Epithelial cell of prostate (primary cell): ENCODE data around the gene RAP1GAP2.

Experiments used
- DNase-seq: peaks from one replicate; pipeline ENCODE4 v3.0.0-alpha.2; 2011; ENCODE audit warnings: low read depth, low spot score
- H3K27ac ChIP-seq: fragments of 450-650 bp; 2 replicates; pipeline ENCODE4 v1.5.1; 2017; ENCODE audit warnings: mild to moderate bottlenecking

The RAP1GAP2 gene

GRCh38 chr17:2933606-2934005 lies 137.4 kb downstream of the RAP1GAP2 start:
- no peak for DNase-seq

GRCh38 chr17:2935632-2936031 lies 139.4 kb downstream of the RAP1GAP2 start:
- no peak for DNase-seq
- H3K27ac ChIP-seq = no peak overlapping the region

More at GRCh38 chr17:2933606-2934005, 137.4 kb downstream of the RAP1GAP2 start:
- H3K27ac ChIP-seq = no peak overlapping the region

GRCh38 chr17:2936351-2936750 lies 140.1 kb downstream of the RAP1GAP2 start:
- H3K27ac ChIP-seq = no peak overlapping the region
- DNase-seq = no peak

- no peak overlapping the region for H3K27ac ChIP-seq
- DNase-seq = no peak
Observed at GRCh38 chr17:2936771-2937321, 140.6 kb downstream of the RAP1GAP2 start.

DNA sequence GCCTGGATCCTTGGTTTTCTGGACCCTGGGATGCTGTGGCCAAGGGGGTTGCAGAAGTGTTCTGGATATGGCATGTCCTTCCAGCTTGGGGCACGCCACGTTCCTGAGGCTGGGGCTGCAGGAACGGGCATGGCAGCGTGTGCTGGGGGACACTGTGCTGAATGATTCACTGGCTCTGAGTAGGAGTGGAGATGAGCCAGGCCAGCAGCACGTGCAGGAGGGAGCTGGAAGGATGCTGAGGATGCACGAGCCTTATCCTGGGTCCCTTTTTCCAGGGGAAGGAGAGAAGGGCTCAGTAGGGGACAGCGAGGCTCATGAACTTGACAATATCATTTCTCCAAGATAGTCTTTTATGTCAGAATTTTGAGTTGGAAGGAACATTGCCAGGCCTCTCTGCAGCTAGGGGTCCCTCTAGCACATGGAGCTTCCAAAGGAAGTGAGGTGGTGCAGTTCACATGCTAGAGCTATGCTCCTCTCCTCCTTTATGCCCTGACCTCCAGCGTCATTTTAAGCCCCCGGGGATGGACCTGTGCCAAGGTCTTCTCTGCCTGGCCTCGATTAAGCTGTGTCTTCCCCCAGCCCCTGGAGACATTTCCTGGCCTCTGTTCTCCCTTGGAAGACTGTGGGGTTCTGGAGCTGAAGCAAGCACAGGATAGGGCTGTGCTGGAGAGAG lies 141.2 kb downstream of the RAP1GAP2 start:
- no peak overlapping the region for H3K27ac ChIP-seq
- no peak for DNase-seq

- DNase-seq = no peak
- no peak overlapping the region for H3K27ac ChIP-seq
Observed at GRCh38 chr17:2939714-2940351, 143.6 kb downstream of the RAP1GAP2 start.

DNA sequence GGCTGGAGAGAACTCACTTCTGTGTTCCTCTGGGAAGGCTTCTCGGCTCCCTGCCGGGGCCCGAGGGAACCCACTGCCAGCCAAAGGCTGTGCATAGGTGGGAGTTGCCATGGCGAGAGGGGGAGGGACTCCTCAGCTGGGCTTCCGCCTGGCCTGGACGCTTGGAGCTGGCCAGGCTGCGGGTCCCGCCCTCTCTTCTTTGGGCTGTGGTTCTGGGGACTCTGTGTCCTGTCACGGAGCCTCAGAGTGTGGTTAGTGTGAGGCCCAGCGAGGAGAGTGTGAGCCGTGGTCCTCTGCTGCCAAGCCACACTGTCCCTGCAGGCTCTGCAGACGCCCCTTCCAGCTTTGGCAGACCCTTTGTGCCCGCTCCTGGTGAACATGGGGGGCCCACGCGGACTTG lies 144.1 kb downstream of the RAP1GAP2 start:
- H3K27ac ChIP-seq = no peak overlapping the region
- DNase-seq = no peak

- no peak overlapping the region for H3K27ac ChIP-seq
- no peak for DNase-seq
Observed at GRCh38 chr17:2943981-2944380, 147.7 kb downstream of the RAP1GAP2 start.

DNA sequence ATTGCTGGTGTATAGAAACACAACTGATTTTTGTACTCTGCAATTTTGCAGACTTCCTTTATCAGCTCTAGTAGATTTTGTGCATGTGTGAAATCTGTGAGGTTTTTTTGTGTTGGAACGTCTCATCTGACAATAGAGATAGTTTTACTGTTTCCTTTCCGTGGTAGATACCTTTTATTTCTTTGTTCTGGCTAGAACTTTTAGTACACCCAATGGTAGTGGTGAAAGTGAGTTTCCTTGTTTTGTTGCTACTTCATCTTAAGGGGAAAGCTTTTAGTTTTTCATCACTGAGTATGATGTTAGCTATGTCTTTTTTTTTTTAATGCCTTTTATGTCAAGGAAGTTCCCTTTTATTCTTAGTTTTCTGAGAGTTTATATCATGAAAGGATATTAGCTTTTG lies 149.1 kb downstream of the RAP1GAP2 start:
- no peak overlapping the region for H3K27ac ChIP-seq
- DNase-seq = no peak

DNA sequence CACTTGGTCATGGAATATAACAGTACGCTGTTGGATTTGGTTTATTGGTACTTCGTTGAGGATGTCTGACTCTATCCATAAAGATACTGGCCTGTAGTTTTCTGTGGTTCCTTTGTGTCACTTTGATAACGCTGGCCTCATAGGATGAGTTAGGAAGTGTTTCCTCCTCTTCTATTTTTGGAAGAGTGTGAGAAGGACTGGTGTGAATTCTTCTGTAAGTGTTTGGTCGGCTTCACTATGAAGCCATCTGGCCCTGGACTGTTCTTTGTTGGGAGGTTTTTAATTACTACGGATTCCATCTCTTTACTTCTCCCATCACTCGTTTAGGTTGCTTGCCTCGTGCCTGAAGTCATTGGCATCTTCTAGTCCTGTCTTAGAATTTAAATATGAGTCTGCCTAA lies 149.9 kb downstream of the RAP1GAP2 start:
- H3K27ac ChIP-seq = no peak overlapping the region
- DNase-seq = no peak

- DNase-seq = no peak
- no peak overlapping the region for H3K27ac ChIP-seq
Observed at GRCh38 chr17:2947588-2947950, 151.3 kb downstream of the RAP1GAP2 start.

GRCh38 chr17:2947996-2948550 lies 151.8 kb downstream of the RAP1GAP2 start:
- DNase-seq = no peak
- no peak overlapping the region for H3K27ac ChIP-seq

- H3K27ac ChIP-seq = peak overlapping the region; percentile 65
- no peak for DNase-seq
Observed at GRCh38 chr17:2948721-2949468, 152.7 kb downstream of the RAP1GAP2 start.

GRCh38 chr17:2949469-2950044 lies 153.3 kb downstream of the RAP1GAP2 start:
- peak overlapping the region; percentile 65 for H3K27ac ChIP-seq
- DNase-seq = no peak

DNA sequence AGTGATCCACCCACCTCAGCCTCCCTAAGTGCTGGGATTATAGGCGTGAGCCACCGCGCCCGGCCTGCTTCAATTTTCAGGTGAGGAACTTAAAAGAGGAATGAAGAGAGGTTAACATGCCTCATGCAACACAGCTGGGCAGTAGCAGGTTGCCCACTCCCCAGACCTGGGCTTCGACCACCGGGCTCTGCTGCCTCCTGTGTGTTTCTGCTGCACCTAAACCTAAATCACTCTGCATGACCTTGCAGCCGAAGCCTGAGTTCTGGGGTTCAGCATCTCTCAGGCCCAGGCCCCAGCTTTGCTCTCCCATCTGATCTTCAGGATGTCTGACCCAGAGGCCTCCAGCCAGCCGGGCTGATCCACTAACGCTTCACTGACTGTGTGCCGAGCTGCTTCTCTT lies 154.6 kb downstream of the RAP1GAP2 start:
- no peak for DNase-seq
- no peak overlapping the region for H3K27ac ChIP-seq

GRCh38 chr17:2952174-2952845 lies 156.1 kb downstream of the RAP1GAP2 start:
- DNase-seq = no peak
- no peak overlapping the region for H3K27ac ChIP-seq

DNA sequence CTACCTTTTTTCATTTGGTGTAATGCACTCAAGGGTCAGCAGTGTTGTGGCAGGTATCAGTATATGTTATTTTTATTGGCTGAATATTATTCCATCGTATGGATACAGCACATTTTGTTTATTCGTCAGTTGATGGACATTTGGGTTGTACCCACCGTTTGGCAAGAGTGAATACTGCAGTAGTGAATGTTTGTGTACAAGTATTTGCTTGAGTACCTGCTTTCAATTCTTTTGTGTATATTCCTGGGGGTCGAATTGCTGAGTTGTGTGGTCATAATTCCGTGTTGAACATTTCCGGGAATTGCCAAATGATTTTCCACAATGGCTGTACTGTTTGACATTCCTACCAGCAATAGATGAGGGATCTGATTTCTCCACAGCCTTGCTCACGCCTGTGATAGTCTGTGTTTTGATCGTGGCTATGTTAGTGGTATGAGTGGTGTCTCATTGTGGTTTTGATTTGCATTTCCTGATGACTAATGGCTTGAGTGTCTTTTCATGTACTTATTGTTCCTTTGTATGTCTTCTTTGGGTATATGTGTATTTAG lies 158.7 kb downstream of the RAP1GAP2 start:
- H3K27ac ChIP-seq = peak overlapping the region; percentile 92
- peak; percentile 95 for DNase-seq

GRCh38 chr17:2955931-2956582 lies 159.8 kb downstream of the RAP1GAP2 start:
- peak overlapping the region; percentile 92 for H3K27ac ChIP-seq

GRCh38 chr17:2957631-2958286 lies 161.5 kb downstream of the RAP1GAP2 start:
- DNase-seq = no peak
- H3K27ac ChIP-seq = no peak overlapping the region

More at GRCh38 chr17:2955931-2956582, 159.8 kb downstream of the RAP1GAP2 start:
- no peak for DNase-seq
